ENCODE measurements around the gene YARS2.

YARS2 gene

DNA sequence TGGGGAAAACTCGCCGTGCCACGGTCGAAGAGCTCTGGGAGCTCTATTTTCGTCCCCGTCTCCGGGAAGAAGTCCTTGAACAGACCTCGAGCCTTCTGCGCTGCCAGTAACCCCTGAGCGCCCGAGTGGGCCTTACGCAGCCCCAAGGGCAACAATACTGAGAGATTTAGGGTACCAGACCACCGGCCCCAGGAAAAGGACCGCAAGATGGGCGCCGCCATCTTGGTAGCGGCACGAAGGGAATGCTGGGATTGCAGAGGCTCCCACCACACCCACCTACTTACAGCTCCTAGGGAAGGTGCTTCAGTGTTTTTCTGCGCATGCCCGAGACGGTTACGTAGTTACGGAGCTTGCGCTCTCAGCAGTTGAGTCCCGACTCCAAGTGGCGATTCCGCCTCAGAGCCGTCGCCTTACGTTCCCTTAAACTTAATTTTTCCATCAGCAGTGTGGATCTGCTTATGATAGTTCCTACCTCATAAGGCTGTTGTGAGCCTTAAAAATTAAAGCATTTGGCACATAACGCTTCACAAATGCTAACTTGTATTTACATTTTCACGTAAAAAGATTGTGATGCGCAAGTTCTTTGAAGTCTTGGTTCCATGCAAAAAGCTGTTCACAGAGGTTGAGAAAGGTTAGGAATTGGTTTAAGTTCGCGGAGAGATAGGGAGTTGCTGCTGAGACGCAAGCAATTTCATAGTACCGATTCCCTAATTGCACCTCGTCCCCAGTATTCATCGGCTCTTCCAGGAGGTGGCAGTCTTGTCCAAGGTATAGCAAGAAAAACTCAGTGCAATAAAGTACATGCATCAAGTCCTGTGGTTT lies at the start of gene YARS2:
TSS of gene YARS2 (minus strand) at position 244 of the 822 bp plus-strand sequence. CDS start at position 221, 23 bp downstream.
- peak; percentile 99 for DNase-seq

DNA sequence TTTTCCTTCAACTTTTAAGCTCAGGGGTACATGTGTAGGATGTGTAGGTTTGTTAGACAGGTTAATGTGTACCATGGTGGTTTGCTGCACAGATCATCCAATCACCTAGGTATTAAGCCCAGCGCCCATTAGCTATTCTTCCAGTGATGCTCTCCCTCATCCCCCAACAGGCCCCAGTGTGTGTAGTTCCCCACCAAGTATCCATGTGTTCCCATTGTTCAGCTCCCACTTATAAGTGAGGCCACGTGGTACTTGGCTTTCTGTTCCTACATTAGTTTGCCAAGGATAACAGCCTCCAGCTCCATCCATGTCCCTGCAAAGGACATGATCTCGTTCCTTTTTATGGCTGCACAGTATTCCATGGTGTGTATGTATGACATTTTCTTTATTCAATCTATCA lies 48.6 kb upstream of the YARS2 start:
- no peak for DNase-seq

DNA sequence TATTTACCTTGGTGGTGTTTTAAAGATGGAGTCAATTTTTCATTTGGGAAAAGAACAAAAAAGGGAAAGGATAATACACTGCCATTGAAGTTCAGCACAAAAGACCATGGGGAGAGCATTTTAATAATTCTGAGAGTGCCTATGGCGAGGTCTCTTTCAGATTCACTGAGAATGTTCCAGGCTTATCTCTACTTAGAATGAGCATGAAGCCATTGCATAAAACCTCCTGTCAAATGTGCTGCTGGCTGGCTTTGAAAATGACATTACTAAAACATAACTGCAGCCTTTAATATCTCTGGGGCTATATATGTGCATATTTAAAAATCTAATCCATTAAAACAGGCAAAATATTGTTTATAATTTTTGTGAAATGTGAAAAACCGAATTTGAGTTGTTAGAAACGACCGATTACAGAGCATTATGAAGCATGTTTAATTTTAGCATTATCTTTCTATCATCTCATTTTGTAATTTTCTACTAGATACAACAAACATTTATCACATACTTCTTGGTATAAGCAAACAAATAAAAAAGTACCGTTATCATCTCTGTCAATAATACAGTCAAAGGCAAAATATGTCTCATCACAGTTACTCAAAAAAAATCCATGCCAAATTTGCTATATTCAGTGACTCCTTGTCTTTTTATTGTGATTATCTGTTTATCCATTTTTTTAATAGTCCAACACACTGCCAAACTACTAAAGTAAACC lies 45.7 kb upstream of the YARS2 start:
- DNase-seq: no peak

DNA sequence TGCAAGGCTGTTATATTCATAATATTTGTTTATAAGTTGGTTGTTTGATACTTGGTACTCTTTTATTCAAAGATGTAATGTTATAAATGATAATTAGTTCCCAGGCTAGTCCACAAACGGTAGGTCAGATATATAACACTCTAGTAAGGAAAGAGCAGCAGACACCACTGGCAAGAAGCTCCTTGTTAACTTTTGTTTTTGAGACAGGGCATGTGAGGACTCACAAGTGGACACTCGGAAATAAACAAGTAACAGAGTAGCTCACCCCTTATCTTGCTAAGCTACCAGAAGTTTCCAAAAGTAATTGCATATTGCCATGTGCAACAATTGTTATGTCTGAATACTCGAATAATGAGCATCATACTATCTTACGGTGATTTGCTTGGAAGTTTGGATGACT lies 38.6 kb upstream of the YARS2 start:
- no peak for DNase-seq

DNA sequence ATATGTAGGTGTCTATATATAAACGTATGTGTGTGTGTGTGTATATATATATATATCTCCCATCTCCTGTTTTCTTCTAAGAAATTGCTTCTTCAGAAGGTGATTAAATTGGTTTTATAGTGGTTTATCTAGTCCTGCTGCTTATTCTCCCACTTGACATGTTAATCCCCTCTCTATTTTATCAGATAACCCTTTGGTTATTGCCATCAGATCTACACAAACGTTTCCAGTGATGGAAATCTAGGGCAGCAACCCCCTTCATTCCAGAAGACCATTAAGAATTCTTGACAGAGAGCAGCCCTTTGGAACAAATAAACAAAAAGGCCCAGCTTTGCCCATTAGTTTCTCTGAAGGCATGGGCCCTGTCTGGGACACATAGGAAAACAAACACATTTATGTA lies 34.2 kb upstream of the YARS2 start:
- DNase-seq: no peak

DNA sequence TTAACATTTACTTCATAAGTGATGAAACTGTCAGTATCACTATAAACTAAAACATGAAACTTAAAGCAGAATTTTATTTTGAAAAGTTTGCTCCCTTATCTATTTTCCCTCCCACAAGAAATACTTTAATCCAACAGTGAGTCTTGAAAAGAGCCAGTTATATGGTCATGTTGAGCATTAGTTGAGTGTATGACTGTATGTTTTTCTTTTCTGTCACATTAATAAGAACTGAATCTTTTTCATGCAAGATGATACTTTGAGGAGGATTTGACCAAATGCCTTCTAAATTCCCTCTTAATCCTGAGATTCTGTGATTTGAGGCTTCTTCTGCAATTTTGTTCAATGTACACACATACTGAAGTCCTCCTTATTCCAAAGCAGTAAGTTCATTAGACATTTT lies 33.7 kb upstream of the YARS2 start:
- DNase-seq: no peak

DNA sequence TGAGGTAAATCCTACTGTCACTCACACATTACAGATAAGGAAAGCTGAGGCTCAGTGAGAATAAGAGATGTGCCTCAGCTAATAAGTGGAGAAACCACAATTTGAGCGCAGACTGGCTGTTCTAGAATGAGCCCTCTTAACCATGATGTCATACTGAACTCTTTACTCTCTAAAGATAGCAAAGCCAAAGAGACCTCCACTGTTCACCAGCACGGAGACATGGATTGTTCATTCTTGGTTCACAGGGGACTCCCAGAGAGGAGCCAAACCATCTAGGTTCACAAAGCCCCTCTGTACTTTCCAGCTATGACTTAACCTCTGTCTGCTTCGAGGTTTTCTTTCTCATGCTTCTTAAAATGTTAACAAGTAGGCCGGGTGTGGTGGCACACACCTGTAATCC lies 32.7 kb upstream of the YARS2 start:
- no peak for DNase-seq

DNA sequence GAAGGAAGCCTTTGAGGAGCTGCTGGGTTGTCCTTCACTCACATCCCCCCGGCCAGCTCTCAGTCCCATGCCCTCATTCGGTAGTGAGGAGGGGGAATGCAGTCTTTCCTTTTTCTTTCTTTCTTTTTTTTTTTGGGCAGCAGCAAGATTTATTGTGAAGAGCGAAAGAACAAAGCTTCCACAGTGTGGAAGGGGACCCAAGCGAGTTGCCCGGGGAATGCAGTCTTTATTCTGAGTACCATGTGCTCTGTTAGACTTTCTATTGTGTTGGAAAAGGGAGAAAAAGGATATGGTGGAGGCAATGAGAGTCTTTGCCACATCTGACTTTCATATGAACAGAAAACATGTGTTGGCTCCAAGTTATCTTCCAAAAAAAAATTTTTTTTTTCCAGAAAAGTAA lies 29.9 kb upstream of the YARS2 start:
- DNase-seq: no peak

DNA sequence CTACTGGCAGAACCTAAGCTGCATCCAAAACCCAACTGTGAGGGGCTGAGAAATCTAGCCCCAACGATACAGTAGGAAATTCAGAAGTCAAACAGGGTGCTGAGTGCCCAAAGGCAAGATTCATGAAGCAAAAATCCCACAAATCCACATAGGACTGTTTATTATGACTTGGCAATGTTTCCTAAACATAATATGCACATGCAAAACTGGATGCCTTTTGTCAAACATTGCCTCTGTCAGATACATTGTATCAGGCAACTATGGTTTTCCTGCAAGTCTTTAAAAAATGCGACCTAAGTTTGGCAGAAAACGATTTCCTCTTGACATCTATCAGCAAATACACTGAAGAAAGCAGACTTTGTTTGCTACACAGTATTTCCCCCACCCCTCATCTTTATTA lies 27.3 kb upstream of the YARS2 start:
- DNase-seq: no peak

DNA sequence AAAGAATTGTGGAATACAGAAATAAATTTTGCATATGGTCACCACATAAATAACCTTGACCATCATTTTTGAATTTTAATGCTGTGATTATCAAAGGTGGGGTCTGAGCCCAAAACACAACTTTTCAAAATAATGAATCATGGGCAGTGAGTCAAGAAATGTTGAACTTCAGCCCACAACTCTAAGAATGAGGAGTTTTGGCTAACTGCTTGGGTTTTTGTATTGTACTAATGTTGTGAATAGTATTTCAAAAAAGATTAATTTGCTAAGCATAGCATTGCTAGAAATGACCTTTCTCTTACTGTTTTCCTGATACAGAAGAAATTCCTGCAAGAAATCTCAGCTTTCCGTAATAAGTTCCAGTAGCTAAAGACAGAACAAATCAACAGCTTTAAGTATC lies 24.4 kb upstream of the YARS2 start:
- DNase-seq: no peak

DNA sequence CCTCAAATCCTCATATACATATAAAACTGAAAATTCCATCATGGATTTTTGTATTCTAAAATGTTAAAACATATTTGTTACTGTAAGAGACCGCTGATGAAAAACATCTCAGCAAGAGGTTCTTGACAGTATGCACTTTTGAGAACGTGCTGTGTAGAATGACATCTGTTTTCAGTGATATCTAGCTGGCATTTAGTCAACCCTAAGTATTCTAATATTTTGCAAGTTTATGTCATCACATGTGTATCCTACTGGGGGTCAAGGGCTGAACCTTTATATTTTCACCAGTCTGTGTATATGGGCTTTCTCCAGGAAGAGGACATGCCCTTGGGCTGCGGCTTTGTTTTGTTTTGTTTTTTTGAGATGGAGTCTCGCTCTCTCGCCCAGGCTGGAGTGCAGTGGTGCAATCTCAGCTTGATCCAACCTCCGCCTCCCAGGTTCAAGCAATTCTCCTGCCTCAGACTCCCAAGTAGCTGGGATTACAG lies 22.0 kb upstream of the YARS2 start:
- no peak for DNase-seq

DNA sequence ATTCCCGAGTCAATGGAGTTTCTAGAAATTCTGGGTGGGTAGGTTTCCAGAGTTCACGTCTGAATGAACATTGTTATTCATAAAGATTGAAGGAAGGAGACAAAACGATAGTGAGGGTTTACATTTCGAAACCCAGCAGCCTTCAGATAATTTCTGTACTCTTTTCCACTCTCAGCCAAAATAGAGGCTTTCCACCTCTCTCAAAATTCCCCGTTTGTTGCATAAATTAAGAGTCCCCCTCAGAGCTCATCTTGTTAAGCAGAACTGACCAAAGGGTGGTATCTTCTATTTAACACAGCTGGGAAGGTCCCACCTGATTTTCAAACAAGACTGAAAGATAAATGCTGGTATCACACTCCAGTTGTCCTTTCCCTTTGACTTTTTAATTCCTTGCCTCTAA lies 21.5 kb upstream of the YARS2 start:
- DNase-seq: no peak

DNA sequence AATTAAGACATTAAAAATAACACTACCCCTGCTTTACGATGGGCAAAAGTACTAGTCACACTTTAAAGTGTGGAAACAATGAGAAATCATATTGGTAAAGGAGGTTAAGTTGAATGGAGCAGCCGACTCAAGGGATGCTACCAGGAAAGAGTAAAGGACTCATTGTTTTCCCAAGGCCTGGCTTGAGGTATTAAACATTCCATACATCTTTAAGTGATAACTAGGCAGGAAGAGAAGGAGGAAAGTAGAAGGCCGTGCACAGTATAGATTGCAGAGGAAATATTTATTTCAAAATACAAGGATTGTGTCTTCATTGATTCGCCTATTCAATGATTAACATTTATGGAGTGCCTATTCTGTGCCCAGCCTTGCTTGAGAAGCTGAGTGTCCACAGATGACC lies 20.6 kb upstream of the YARS2 start:
- DNase-seq: no peak

DNA sequence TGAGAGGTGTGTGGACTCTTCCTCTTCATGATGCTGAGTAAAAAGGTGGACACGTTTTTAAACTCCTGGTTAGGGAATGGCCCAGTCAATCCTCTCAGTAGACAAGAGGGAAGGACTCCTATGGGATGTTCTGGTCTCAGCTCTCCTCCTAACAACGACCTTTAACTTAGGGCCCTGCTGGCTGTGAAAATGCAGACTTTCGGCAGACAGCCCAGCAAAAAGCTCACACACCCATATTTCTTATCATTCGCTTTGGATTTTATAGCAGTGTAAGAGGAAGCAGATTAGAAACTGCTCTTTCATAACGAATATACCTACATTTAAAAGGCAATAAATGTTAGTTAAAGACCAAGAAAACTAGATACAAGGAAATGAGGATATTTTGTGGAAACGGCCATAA lies 18.0 kb upstream of the YARS2 start:
- no peak for DNase-seq

DNA sequence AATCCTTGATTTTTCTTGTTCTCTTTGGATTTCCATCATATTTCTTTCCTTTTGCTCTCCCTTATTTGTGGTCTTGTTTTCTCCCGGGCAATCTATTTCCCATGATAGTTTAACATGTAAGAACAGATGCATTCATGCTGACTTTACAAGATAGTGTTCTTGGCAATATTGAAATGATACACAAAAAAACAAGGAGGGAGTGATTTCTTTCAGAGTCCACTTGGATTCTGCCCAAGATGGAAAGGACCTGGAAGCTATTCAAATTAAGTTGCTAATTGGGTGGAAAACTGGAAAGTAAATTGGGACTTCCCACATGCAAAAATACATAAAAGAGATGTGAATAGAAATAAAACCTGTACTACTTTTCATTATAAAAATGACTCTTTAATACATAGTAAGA lies 14.4 kb upstream of the YARS2 start:
- DNase-seq: no peak

DNA sequence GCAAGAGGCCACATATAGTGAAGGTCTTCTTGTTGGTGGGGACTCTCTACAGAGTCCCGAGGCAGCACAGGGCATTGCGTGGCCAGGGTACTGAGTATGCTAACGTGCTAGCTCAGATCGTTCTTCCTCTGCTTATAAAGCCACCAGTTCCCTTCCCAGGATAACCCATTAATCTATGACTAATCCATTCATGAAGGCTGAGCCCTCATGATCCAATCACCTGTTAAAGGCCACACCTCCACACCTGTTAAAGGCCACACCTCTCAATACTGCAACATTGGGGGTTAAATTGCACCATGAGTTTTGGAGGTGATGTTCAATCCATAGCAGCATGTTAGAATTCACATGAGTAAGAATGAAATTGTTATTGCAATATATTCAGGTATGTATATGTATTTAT lies 12.8 kb upstream of the YARS2 start:
- no peak for DNase-seq

DNA sequence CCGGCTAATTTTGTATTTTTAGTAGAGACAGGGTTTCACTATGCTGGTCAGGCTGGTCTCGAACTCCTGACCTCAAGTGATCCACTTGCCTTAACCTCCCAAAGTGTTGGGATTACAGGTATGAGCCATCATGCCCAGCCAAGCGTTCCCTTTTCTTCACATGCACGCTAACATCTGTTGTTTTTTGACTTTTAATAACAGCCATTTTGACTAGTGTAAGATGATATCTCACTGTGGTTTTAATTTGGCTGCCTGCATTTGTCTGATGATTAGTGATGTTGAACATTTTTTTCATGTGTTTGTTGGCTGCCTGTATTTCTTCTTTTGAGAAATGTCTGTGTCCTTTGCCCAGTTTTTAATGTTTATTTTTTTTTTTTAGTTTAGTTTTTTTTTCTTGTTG lies 10.2 kb upstream of the YARS2 start:
- DNase-seq: no peak

DNA sequence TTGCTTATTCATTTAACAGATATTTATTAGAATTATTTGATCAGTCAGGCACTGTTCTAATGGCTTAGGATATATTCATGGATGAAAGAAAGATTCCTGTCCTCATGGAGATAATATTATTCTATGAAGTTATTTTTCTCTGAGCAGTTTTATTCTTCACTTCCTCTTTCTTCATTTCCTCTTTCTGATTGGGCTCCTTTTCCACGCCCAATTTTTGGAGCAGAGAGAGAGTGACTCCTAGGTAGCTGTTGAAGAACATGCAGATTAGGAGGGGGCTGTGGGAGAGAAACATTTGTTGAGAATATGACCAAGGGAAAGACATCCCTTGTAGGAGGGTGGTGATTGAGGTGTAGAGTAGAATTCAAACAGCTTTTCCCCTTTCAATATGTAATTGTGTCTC lies 6.0 kb upstream of the YARS2 start:
- DNase-seq: no peak

DNA sequence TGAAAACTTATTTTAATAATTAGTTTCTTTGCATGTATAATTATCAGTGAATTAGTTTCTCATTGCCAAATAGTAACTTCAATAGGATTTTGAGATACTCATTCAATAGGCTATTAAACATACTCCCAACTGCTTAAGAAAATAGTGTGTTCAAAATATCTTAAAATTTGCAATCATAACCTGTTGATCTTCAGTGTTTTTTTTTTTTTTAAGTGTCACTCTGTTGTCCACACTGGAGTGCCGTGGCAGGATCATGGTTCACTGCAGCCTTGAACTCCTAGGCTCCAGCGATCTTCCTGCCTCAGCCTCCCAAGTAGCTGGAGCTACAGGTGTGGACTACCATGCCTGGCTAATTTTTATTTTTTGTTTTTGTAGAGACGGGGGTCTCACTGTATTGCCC lies 1.5 kb upstream of the YARS2 start:
- no peak for DNase-seq

DNA sequence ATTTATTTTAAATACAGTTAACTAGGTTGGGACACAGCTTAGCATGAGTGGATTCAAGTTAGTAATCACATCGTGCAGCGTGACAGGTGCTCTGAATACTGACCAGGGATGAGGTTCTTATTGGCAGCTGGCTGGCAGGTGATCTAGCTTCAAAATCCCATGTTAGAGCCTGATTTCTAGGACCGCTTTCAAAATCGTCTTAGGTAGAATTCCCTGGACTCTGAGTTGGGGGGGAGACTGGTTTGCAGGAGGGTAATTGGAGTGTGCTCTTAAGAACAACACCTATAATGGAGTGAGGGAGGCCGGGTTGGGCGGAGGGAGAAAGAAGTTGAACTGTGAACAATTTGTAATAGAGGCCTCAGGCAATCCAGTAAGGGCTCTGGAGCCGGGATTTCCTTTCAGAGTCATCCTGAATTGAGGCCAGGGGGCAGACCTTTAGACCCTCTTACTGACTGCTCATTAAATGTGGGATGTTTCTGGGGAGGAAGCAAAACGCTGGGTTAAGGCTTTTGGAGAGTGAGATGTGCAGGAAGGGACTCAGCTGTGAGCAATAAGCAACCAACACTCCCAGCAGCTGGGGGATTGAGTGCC lies 874 bp upstream of the YARS2 start:
- peak; percentile 90 for DNase-seq

DNA sequence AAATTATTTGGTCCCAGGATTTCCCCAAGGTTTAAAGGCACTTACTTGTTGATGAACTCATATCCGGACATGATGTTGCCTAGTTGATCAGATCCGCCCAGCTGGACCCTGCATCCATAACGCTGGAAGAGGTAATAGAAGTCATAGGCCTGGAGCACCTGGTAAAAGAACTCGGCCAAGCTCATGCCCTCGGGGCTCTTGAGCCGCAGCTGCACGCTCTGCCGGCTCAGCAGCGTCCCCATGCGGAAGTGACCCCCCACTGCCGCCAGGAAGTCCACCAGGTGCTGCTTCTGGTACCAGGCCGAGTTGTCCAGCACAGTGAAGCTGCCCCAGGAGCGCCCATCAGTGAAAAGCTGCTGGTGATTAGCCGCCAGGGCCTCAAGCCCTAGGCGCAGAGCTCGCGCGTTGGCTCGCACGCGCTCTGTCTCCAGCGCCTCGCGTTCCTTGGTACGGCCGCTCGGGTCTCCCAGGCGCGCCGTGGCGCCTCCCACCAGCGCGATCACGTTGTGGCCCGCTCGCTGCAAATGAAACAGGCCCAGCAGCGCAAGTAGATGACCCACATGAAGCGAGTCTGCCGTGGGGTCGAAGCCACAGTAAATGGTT lies 545 bp downstream of the YARS2 start:
- peak; percentile 98 for DNase-seq

DNA sequence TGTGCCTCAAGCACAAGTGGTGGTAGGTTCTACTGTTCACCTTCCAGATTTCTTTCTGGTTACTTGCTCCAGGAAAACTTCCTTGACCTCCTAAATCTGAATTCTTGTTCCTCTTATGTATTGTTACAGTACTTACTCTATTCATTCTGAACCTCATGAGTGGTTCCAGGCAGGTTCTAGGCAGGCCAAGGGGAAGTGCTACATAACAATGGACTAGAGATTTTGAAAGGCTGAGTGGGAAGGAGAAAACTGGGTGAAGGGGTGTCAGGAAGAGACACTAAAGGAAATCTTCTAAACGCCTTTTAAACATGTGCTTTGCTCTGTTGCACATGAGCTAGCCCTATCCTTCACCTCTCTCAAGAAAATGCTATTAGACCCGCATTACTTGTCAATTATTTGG lies 1.6 kb downstream of the YARS2 start:
- no peak for DNase-seq

DNA sequence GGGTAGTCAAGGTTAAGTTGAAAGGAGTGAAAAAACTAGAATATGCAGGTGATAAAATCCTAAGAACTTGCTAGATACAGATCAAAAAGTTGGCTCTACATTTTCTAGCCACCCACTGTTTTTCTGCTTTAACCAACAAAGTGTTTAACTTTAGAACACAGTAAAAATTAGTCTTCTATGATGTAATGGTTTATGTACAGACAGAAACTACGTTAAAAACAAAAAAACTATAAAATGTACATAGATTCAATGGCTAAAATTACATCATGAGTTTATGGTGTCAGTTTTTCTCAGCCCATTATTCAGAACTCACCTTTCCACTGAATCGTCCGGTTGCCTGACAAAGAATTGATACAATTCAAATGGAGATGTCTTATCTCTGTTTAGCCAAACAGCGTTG lies 2.1 kb downstream of the YARS2 start:
- no peak for DNase-seq

DNA sequence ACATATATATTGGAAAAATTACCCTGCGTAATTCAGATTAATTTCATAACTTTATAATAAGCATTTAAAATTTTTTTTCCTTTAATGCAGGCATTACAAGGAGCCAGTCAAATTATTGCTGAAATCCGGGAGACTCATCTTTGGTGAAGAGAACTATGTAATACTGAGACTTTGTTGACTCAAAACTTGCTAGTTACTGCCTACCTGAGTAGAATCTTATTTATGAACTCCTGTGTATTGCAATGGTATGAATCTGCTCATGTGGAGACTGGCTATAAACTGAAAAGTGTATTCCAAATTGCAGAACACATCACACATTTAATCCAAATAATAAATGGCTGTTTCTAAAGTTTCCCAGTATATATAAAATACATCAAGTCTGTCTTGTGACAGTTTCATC lies 12.4 kb downstream of the YARS2 start:
- DNase-seq: no peak
